Measurements from ENCODE around the gene CACNA1B. TPM values are rescaled to one million over a fixed set of nuclear protein-coding genes. Genes with fewer than 3 reads are reported as not detected.

The CACNA1B gene
- total RNA-seq, 2 donors from 2014 or later, result 0.19 to 0.42 TPM

- H3K36me3 ChIP-seq, result no peaks in the 10 kb centered on the region
- intact Hi-C loops (cut with DNase I), result no loop called here
- no peaks in the 10 kb centered on the region for H3K4me1 ChIP-seq
- H3K4me3 ChIP-seq, result no peak overlapping the region
- DNase-seq, result no peak
- no peaks in the 10 kb centered on the region for H3K9me3 ChIP-seq
- H3K27ac ChIP-seq, result no peak overlapping the region
- no peak overlapping the region for H3K9ac ChIP-seq (ENCODE audit: low read depth in 2 of 2, low read length in 2 of 2)
- no peak for TF ChIP-seq CTCF (IDR thresholded peaks at IDR 0.05)
- peaks cover 27% of the 10 kb centered on the region for H3K27me3 ChIP-seq
Observed at GRCh38 chr9:138023394-138024124, 146.0 kb downstream of the CACNA1B start.

GRCh38 chr9:138024131-138024530, 146.5 kb downstream of the CACNA1B start:
- Histone ChIP-seq H3K36me3 (no peaks in the 10 kb centered on the region), H3K27me3 (peaks cover 27% of the 10 kb centered on the region), H3K9me3 (no peaks in the 10 kb centered on the region), H3K4me1 (no peaks in the 10 kb centered on the region), H3K9ac (ENCODE audit: low read depth in 2 of 2, low read length in 2 of 2) (no peak overlapping the region), H3K27ac (no peak overlapping the region), H3K4me3 (no peak overlapping the region)
- no peak for TF ChIP-seq CTCF (IDR thresholded peaks at IDR 0.05)
- no peak for DNase-seq
- intact Hi-C loops (cut with DNase I), result no loop called here

- no peak overlapping the region for H3K9ac ChIP-seq (ENCODE audit: low read depth in 2 of 2, low read length in 2 of 2)
- peak; percentile 8 for DNase-seq
- TF ChIP-seq CTCF (IDR thresholded peaks at IDR 0.05), result no peak
- no peak overlapping the region for H3K27ac ChIP-seq
- H3K36me3 ChIP-seq, result no peaks in the 10 kb centered on the region
- H3K4me1 ChIP-seq, result no peaks in the 10 kb centered on the region
- H3K27me3 ChIP-seq, result peaks cover 27% of the 10 kb centered on the region
- H3K4me3 ChIP-seq, result no peak overlapping the region
- no peaks in the 10 kb centered on the region for H3K9me3 ChIP-seq
- intact Hi-C loops (cut with DNase I), result no loop called here
Observed at GRCh38 chr9:138024831-138025291, 147.3 kb downstream of the CACNA1B start.

DNA sequence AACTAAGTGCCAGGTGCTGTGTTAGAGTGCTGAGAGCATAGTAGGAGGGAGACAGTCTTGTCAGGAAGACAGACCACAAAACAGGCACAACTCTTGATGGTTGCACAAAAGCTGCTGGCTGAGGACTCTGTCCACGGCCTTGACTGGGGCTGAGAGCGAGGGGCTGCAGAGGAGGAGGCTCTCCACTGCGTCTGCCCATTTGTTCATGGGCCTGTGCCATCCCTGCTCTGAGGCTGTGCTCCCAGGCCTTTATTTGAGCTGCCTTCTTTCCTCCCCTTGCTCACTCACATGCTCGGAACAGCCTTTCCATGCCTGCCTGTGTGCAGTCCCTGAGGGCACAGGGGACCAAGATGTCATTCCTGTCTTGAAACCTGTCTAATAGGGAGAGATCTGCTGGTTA, 147.8 kb downstream of the CACNA1B start:
- H3K36me3 ChIP-seq, result no peaks in the 10 kb centered on the region
- H3K9ac ChIP-seq (ENCODE audit: low read depth in 2 of 2, low read length in 2 of 2), result no peak overlapping the region
- DNase-seq, result no peak
- H3K27me3 ChIP-seq, result peaks cover 27% of the 10 kb centered on the region
- H3K4me3 ChIP-seq, result no peak overlapping the region
- no peaks in the 10 kb centered on the region for H3K9me3 ChIP-seq
- TF ChIP-seq CTCF (IDR thresholded peaks at IDR 0.05), result no peak
- no peak overlapping the region for H3K27ac ChIP-seq
- intact Hi-C loops (cut with DNase I), result no loop called here
- H3K4me1 ChIP-seq, result no peaks in the 10 kb centered on the region

DNA sequence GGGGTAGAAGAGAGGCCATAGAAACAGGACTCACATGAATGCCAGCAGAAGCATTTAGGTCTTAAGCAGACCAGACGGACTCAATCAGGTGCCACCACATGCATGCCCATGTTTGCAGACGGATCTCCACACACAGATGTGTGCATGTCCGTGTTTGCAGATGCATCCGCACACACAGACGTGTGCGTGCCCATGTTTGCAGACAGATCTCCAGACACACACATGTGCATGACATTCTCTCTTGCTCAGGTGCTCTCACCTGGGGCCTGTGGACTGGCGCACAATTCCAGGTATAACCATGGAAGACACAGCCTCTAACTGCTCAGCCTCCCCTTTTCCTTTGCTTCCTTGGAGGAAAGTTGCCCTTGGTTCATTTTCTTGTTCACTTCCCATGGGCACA, 148.3 kb downstream of the CACNA1B start:
- no peaks in the 10 kb centered on the region for H3K36me3 ChIP-seq
- no peak for TF ChIP-seq CTCF (IDR thresholded peaks at IDR 0.05)

More for the DNA sequence above, 148.3 kb downstream of the CACNA1B start:
- Histone ChIP-seq H3K27ac (no peak overlapping the region), H3K27me3 (peaks cover 27% of the 10 kb centered on the region), H3K4me3 (no peak overlapping the region), H3K4me1 (no peaks in the 10 kb centered on the region), H3K9me3 (no peaks in the 10 kb centered on the region), H3K9ac (ENCODE audit: low read depth in 2 of 2, low read length in 2 of 2) (no peak overlapping the region)
- DNase-seq, result peak; percentile 9
- intact Hi-C loops (cut with DNase I), result no loop called here

All from colonic mucosa (tissue), 4 donors.